HEK293 (cell line): ENCODE results near the gene CADPS.

ENCODE experiments used
- CTCF ChIA-PET: fragments of 350-600 bp; formaldehyde crosslinking; extraction: SDS; loops from one replicate; lab custom pipeline; 2021; ENCODE audit warnings: antibody characterized with exemption; lab: Yijun Ruan, JAX
- POLR2A ChIA-PET: fragments of 300-600 bp; formaldehyde crosslinking; extraction: SDS; loops from one replicate; lab custom pipeline; 2020; ENCODE audit warnings: antibody characterized with exemption, inconsistent platforms; lab: Yijun Ruan, JAX
- H3K27ac ChIP-seq: fragments of 200-500 bp; sonication (Bioruptor generic); 2 replicates; pipeline ENCODE4 v1.5.1; 2014; ENCODE audit warnings: low read depth, low read length, control low read depth, inconsistent platforms; ENCODE audit errors: extremely low read depth
- H3K36me3 ChIP-seq, 2 experiments: fragments of 200-500 bp in 1 of 2; sonication (Bioruptor generic) in 1 of 2; 1 replicate in 1 of 2; 2 replicates in 1 of 2; pipeline ENCODE4 v1.5.1; 2014 to 2017; ENCODE audit warnings: inconsistent platforms in 2 of 2, low read length in 2 of 2; ENCODE audit not compliant: control insufficient read depth in 2 of 2, insufficient read depth in 1 of 2
- H3K4me1 ChIP-seq: fragments of 200-500 bp; sonication (Bioruptor generic); 2 replicates; pipeline ENCODE4 v1.5.1; 2014; ENCODE audit warnings: mild to moderate bottlenecking, low read length, inconsistent platforms; ENCODE audit not compliant: control insufficient read depth, insufficient read depth
- H3K4me3 ChIP-seq: 2 replicates; pipeline ENCODE4 v1.5.1; 2011; ENCODE audit warnings: low read depth, mild to moderate bottlenecking, control low read depth, low read length, moderate library complexity
- H3K9me3 ChIP-seq: fragments of 200-500 bp; sonication (Bioruptor generic); 2 replicates; pipeline ENCODE4 v1.5.1; 2014; ENCODE audit warnings: low read depth, low read length, inconsistent platforms; ENCODE audit not compliant: control insufficient read depth, insufficient read depth
- KLF10 ChIP-seq: fragments of 450-650 bp; IDR thresholded peaks from 2 replicates; pipeline ENCODE4 v1.5.1; 2018; ENCODE audit warnings: missing biosample characterization, mild to moderate bottlenecking, missing genetic modification characterization
- SP2 ChIP-seq: fragments of 450-650 bp; formaldehyde crosslinking; IDR thresholded peaks from 2 replicates; pipeline ENCODE4 v1.5.1; 2016; ENCODE audit warnings: missing biosample characterization, missing genetic modification characterization
- ZFP41 ChIP-seq: fragments of 450-650 bp; formaldehyde crosslinking; IDR thresholded peaks from 2 replicates; pipeline ENCODE4 v1.5.1; 2016; ENCODE audit warnings: missing biosample characterization, missing genetic modification characterization, borderline replicate concordance
- ZIC2 ChIP-seq: fragments of 450-650 bp; formaldehyde crosslinking; IDR thresholded peaks from 2 replicates; pipeline ENCODE4 v1.5.1; 2016; ENCODE audit warnings: missing biosample characterization, missing genetic modification characterization
- ZNF174 ChIP-seq: fragments of 450-650 bp; formaldehyde crosslinking; IDR thresholded peaks from 2 replicates; pipeline ENCODE4 v1.5.0; 2017; ENCODE audit warnings: missing biosample characterization, mild to moderate bottlenecking, missing genetic modification characterization
- ZNF221 ChIP-seq: fragments of 450-650 bp; formaldehyde crosslinking; IDR thresholded peaks from 2 replicates; pipeline ENCODE4 v1.5.1; 2017; ENCODE audit warnings: missing biosample characterization, missing genetic modification characterization, borderline replicate concordance
- ZNF24 ChIP-seq: fragments of 450-650 bp; formaldehyde crosslinking; IDR thresholded peaks from 2 replicates; pipeline ENCODE4 v1.5.1; 2016; ENCODE audit warnings: missing biosample characterization, missing genetic modification characterization
- ZNF341 ChIP-seq: fragments of 450-650 bp; formaldehyde crosslinking; IDR thresholded peaks from 2 replicates; pipeline ENCODE4; 2016; ENCODE audit warnings: low read depth, missing biosample characterization, missing genetic modification characterization
- ZNF423 ChIP-seq: fragments of 450-650 bp; formaldehyde crosslinking; IDR thresholded peaks from 2 replicates; pipeline ENCODE4 v1.5.1; 2016; ENCODE audit warnings: missing biosample characterization, missing genetic modification characterization
- ZNF473 ChIP-seq: fragments of 450-650 bp; formaldehyde crosslinking; IDR thresholded peaks from 2 replicates; pipeline ENCODE4 v1.5.1; 2017; ENCODE audit warnings: missing biosample characterization, missing genetic modification characterization
- ZNF777 ChIP-seq: fragments of 450-650 bp; formaldehyde crosslinking; IDR thresholded peaks from 2 replicates; pipeline ENCODE4 v1.5.1; 2017; ENCODE audit warnings: missing biosample characterization, missing genetic modification characterization, borderline replicate concordance
- TF ChIP-seq, protein P1 (sequence below): IDR thresholded peaks from 2 replicates; pipeline ENCODE4 v1.6.1; 2011; ENCODE audit warnings: mild to moderate bottlenecking, low read depth, low read length, borderline replicate concordance
- TF ChIP-seq, protein P2 (sequence below): fragments of 450-650 bp; formaldehyde crosslinking; IDR thresholded peaks from 2 replicates; pipeline ENCODE4 v1.5.1; 2016; ENCODE audit warnings: missing biosample characterization, missing genetic modification characterization
- TF ChIP-seq, protein P3 (sequence below): fragments of 450-650 bp; formaldehyde crosslinking; IDR thresholded peaks from 2 replicates; pipeline ENCODE4 v1.5.1; 2016; ENCODE audit warnings: missing biosample characterization, missing genetic modification characterization, borderline replicate concordance
- TF ChIP-seq, protein P4 (sequence below): fragments of 450-650 bp; formaldehyde crosslinking; IDR thresholded peaks from 2 replicates; pipeline ENCODE4 v1.5.1; 2016; ENCODE audit warnings: missing biosample characterization, missing genetic modification characterization

CADPS gene

DNA sequence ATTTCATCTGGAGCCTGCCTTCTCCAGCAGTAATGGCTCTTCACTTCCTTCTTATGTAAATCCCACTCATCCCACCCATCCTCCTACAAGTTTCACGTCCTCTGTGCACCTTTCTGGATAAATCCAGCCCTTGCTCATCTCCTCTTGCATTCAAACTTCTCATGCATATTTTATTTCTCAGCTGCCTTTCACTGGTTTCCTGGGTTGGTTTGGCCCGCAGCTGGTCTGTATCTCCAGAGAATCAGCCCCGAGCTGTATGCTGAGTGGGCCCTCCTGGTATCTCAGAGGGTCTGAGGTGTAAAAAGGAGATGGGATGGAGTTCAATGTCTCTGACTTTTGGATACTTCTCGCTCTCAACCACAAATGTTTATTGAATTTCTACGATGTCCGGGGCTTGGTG is 253.3 kb downstream of the CADPS start:
- H3K4me1 ChIP-seq = no peaks in the 10 kb centered on the region
- H3K27ac ChIP-seq = no peak overlapping the region
- ChIA-PET CTCF (interaction anchor here (0.9 to 2.5 kb wide), 9 partner anchors 10 to 714 kb away, joined by 3 to 11 read pairs (median 5); no protein-coding TSS in a partner anchor), POLR2A (no interaction called here)
- no peak for TF ChIP-seq ZIC2 (tag by site-specific recombination)
- TF ChIP-seq, protein P1, sequence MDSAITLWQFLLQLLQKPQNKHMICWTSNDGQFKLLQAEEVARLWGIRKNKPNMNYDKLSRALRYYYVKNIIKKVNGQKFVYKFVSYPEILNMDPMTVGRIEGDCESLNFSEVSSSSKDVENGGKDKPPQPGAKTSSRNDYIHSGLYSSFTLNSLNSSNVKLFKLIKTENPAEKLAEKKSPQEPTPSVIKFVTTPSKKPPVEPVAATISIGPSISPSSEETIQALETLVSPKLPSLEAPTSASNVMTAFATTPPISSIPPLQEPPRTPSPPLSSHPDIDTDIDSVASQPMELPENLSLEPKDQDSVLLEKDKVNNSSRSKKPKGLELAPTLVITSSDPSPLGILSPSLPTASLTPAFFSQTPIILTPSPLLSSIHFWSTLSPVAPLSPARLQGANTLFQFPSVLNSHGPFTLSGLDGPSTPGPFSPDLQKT = no peak
- no peak for TF ChIP-seq ZNF174 (tag by site-specific recombination)
- TF ChIP-seq, protein P2, sequence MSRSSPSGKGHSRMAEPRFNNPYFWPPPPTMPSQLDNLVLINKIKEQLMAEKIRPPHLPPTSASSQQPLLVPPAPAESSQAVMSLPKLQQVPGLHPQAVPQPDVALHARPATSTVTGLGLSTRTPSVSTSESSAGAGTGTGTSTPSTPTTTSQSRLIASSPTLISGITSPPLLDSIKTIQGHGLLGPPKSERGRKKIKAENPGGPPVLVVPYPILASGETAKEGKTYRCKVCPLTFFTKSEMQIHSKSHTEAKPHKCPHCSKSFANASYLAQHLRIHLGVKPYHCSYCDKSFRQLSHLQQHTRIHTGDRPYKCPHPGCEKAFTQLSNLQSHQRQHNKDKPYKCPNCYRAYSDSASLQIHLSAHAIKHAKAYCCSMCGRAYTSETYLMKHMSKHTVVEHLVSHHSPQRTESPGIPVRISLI (tag by site-specific recombination) = no peak
- no peak for TF ChIP-seq ZNF423 (tag by site-specific recombination)
- TF ChIP-seq ZNF473 (tag by site-specific recombination) = no peak
- TF ChIP-seq, protein P3, sequence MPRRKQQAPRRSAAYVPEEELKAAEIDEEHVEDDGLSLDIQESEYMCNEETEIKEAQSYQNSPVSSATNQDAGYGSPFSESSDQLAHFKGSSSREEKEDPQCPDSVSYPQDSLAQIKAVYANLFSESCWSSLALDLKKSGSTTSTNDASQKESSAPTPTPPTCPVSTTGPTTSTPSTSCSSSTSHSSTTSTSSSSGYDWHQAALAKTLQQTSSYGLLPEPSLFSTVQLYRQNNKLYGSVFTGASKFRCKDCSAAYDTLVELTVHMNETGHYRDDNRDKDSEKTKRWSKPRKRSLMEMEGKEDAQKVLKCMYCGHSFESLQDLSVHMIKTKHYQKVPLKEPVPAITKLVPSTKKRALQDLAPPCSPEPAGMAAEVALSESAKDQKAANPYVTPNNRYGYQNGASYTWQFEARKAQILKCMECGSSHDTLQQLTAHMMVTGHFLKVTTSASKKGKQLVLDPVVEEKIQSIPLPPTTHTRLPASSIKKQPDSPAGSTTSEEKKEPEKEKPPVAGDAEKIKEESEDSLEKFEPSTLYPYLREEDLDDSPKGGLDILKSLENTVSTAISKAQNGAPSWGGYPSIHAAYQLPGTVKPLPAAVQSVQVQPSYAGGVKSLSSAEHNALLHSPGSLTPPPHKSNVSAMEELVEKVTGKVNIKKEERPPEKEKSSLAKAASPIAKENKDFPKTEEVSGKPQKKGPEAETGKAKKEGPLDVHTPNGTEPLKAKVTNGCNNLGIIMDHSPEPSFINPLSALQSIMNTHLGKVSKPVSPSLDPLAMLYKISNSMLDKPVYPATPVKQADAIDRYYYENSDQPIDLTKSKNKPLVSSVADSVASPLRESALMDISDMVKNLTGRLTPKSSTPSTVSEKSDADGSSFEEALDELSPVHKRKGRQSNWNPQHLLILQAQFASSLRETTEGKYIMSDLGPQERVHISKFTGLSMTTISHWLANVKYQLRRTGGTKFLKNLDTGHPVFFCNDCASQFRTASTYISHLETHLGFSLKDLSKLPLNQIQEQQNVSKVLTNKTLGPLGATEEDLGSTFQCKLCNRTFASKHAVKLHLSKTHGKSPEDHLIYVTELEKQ (tag by site-specific recombination) = no peak
- TF ChIP-seq ZFP41 (tag by site-specific recombination) = no peak
- no peak for TF ChIP-seq SP2
- TF ChIP-seq, protein P4, sequence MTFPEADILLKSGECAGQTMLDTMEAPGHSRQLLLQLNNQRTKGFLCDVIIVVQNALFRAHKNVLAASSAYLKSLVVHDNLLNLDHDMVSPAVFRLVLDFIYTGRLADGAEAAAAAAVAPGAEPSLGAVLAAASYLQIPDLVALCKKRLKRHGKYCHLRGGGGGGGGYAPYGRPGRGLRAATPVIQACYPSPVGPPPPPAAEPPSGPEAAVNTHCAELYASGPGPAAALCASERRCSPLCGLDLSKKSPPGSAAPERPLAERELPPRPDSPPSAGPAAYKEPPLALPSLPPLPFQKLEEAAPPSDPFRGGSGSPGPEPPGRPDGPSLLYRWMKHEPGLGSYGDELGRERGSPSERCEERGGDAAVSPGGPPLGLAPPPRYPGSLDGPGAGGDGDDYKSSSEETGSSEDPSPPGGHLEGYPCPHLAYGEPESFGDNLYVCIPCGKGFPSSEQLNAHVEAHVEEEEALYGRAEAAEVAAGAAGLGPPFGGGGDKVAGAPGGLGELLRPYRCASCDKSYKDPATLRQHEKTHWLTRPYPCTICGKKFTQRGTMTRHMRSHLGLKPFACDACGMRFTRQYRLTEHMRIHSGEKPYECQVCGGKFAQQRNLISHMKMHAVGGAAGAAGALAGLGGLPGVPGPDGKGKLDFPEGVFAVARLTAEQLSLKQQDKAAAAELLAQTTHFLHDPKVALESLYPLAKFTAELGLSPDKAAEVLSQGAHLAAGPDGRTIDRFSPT (tag by site-specific recombination) = no peak
- TF ChIP-seq ZNF341 (tag by site-specific recombination) = no peak
- no peak for TF ChIP-seq ZNF24
- no peak for TF ChIP-seq ZNF777
- no peaks in the 10 kb centered on the region for H3K9me3 ChIP-seq
- H3K36me3 ChIP-seq = no peaks in the 10 kb centered on the region
- H3K4me3 ChIP-seq = no peak overlapping the region

DNA sequence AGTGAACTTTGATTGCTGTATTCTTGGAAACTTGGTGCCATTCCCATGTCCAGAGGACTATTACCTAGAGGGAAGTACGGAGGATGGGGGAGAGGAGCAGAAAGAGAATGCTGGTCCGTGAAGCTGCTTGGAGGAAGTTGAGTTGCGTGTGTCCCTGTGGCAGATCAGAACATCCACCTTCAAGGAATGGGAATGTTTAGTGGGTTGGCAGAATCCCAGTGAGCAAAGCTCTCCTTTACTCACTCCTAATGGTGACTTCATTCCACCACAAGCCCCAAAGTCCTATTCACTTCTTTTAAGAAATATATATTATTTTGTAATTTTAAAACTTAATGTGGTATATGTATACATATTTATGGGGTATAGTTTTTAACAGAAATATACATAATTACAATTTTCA is 254.0 kb downstream of the CADPS start:
- POLR2A ChIA-PET = no interaction called here
- TF ChIP-seq ZNF221 (tag by site-specific recombination) (no peak), KLF10 (tag by site-specific recombination) (no peak)
- TF ChIP-seq, all 188 proteins: peak for 0
- Histone ChIP-seq H3K27ac (no peak overlapping the region), H3K4me1 (no peaks in the 10 kb centered on the region), H3K9me3 (no peaks in the 10 kb centered on the region), H3K36me3 (no peaks in the 10 kb centered on the region), H3K4me3 (no peak overlapping the region)
- CTCF ChIA-PET = interaction anchor here (0.7 to 2.3 kb wide), 3 partner anchors 11 to 611 kb away, joined by 4 to 5 read pairs (median 4); no protein-coding TSS in a partner anchor
